ENCODE measurements around the gene CDH22.

Gene CDH22

GRCh38 chr20:46213946-46214823, 94.1 kb downstream of the CDH22 start:
- H3K56ac ChIP-seq (ENCODE audit: low read length), result peak overlapping the region; percentile 32
- H4K8ac ChIP-seq (ENCODE audit: low read depth, low read length), result no peak overlapping the region
- no peak overlapping the region for H3K23ac ChIP-seq (ENCODE audit: low read length)
- H2BK5ac ChIP-seq (ENCODE audit: low read length), result no peak overlapping the region
- DNase-seq, result no peak
- H4K5ac ChIP-seq (ENCODE audit: low read length), result no peak overlapping the region
- H2BK15ac ChIP-seq (replicated peaks; ENCODE audit: low read depth), result no peak overlapping the region
- no peaks in the 10 kb centered on the region for H3K27me3 ChIP-seq (ENCODE audit: insufficient read depth, low read length, poor library complexity)
- H3K4me1 ChIP-seq (ENCODE audit: control insufficient read depth, low read depth, low read length), result peaks cover 9% of the 10 kb centered on the region
- H3K4me2 ChIP-seq (ENCODE audit: low read length), result no peak overlapping the region
- no peak overlapping the region for H3K9ac ChIP-seq (ENCODE audit: low read length)
- peak overlapping the region; percentile 68 for H2AK5ac ChIP-seq (ENCODE audit: low read length)
- no peaks in the 10 kb centered on the region for H3K36me3 ChIP-seq (ENCODE audit: control insufficient read depth, insufficient read depth, low read length)
- no CpG with 5 or more reads among the region's 8 CpGs for WGBS (ENCODE audit: extremely low coverage, insufficient coverage, low lambda C conversion rate)
- no peak overlapping the region for H3K4ac ChIP-seq (ENCODE audit: low read depth, low read length)
- no peaks in the 10 kb centered on the region for H3K79me1 ChIP-seq (ENCODE audit: low read length)
- no peaks in the 10 kb centered on the region for H3K79me2 ChIP-seq (ENCODE audit: control insufficient read depth, insufficient read depth, low read length)
- no peak overlapping the region for H3K27ac ChIP-seq (ENCODE audit: low read depth, low read length)
- H2BK120ac ChIP-seq (ENCODE audit: low read depth, low read length), result no peak overlapping the region
- no peak overlapping the region for H3K4me3 ChIP-seq (ENCODE audit: low read length)
- no peak overlapping the region for H3K18ac ChIP-seq (ENCODE audit: low read length)

GRCh38 chr20:46212876-46213275, 95.4 kb downstream of the CDH22 start:
- H3K79me1 ChIP-seq (ENCODE audit: low read length), result no peaks in the 10 kb centered on the region
- H2BK120ac ChIP-seq (ENCODE audit: low read depth, low read length), result no peak overlapping the region
- no peaks in the 10 kb centered on the region for H3K79me2 ChIP-seq (ENCODE audit: control insufficient read depth, insufficient read depth, low read length)
- WGBS (ENCODE audit: extremely low coverage, insufficient coverage, low lambda C conversion rate), result no CpG with 5 or more reads among the region's 11 CpGs
- H3K4ac ChIP-seq (ENCODE audit: low read depth, low read length), result no peak overlapping the region
- no peak overlapping the region for H3K4me2 ChIP-seq (ENCODE audit: low read length)
- no peak overlapping the region for H2BK5ac ChIP-seq (ENCODE audit: low read length)
- H3K4me3 ChIP-seq (ENCODE audit: low read length), result no peak overlapping the region
- no peak overlapping the region for H3K9ac ChIP-seq (ENCODE audit: low read length)
- H3K23ac ChIP-seq (ENCODE audit: low read length), result no peak overlapping the region
- H4K8ac ChIP-seq (ENCODE audit: low read depth, low read length), result no peak overlapping the region
- peak overlapping the region; percentile 28 for H3K56ac ChIP-seq (ENCODE audit: low read length)
- no peak overlapping the region for H2BK15ac ChIP-seq (replicated peaks; ENCODE audit: low read depth)
- H2AK5ac ChIP-seq (ENCODE audit: low read length), result no peak overlapping the region
- no peak overlapping the region for H4K5ac ChIP-seq (ENCODE audit: low read length)
- DNase-seq, result no peak
- H3K27ac ChIP-seq (ENCODE audit: low read depth, low read length), result no peak overlapping the region
- no peaks in the 10 kb centered on the region for H3K36me3 ChIP-seq (ENCODE audit: control insufficient read depth, insufficient read depth, low read length)
- H3K27me3 ChIP-seq (ENCODE audit: insufficient read depth, low read length, poor library complexity), result no peaks in the 10 kb centered on the region
- H3K18ac ChIP-seq (ENCODE audit: low read length), result no peak overlapping the region
- peaks cover 9% of the 10 kb centered on the region for H3K4me1 ChIP-seq (ENCODE audit: control insufficient read depth, low read depth, low read length)

GRCh38 chr20:46212252-46212651, 96.0 kb downstream of the CDH22 start:
- Histone ChIP-seq H3K4me2 (ENCODE audit: low read length) (no peak overlapping the region), H3K79me2 (ENCODE audit: control insufficient read depth, insufficient read depth, low read length) (no peaks in the 10 kb centered on the region), H3K9ac (ENCODE audit: low read length) (no peak overlapping the region), H3K56ac (ENCODE audit: low read length) (no peak overlapping the region), H3K79me1 (ENCODE audit: low read length) (no peaks in the 10 kb centered on the region), H2AK5ac (ENCODE audit: low read length) (no peak overlapping the region), H3K27ac (ENCODE audit: low read depth, low read length) (no peak overlapping the region), H3K4me1 (ENCODE audit: control insufficient read depth, low read depth, low read length) (peaks cover 9% of the 10 kb centered on the region), H3K23ac (ENCODE audit: low read length) (no peak overlapping the region), H3K36me3 (ENCODE audit: control insufficient read depth, insufficient read depth, low read length) (no peaks in the 10 kb centered on the region), H4K8ac (ENCODE audit: low read depth, low read length) (no peak overlapping the region), H3K27me3 (ENCODE audit: insufficient read depth, low read length, poor library complexity) (no peaks in the 10 kb centered on the region), H3K18ac (ENCODE audit: low read length) (no peak overlapping the region), H2BK5ac (ENCODE audit: low read length) (no peak overlapping the region), H3K4ac (ENCODE audit: low read depth, low read length) (no peak overlapping the region), H4K5ac (ENCODE audit: low read length) (no peak overlapping the region), H2BK15ac (replicated peaks; ENCODE audit: low read depth) (no peak overlapping the region), H3K4me3 (ENCODE audit: low read length) (no peak overlapping the region), H2BK120ac (ENCODE audit: low read depth, low read length) (no peak overlapping the region)
- no peak for DNase-seq
- WGBS (ENCODE audit: extremely low coverage, insufficient coverage, low lambda C conversion rate), result no CpG with 5 or more reads among the region's 3 CpGs

- Histone ChIP-seq H3K4me1 (ENCODE audit: control insufficient read depth, low read depth, low read length) (peaks cover 4% of the 10 kb centered on the region), H2AK5ac (ENCODE audit: low read length) (no peak overlapping the region), H2BK15ac (replicated peaks; ENCODE audit: low read depth) (no peak overlapping the region), H3K18ac (ENCODE audit: low read length) (no peak overlapping the region), H3K79me1 (ENCODE audit: low read length) (no peaks in the 10 kb centered on the region), H3K4me3 (ENCODE audit: low read length) (no peak overlapping the region), H3K4ac (ENCODE audit: low read depth, low read length) (no peak overlapping the region), H3K23ac (ENCODE audit: low read length) (no peak overlapping the region), H3K27me3 (ENCODE audit: insufficient read depth, low read length, poor library complexity) (no peaks in the 10 kb centered on the region), H2BK5ac (ENCODE audit: low read length) (no peak overlapping the region), H4K5ac (ENCODE audit: low read length) (no peak overlapping the region), H3K36me3 (ENCODE audit: control insufficient read depth, insufficient read depth, low read length) (no peaks in the 10 kb centered on the region), H3K56ac (ENCODE audit: low read length) (no peak overlapping the region), H3K27ac (ENCODE audit: low read depth, low read length) (no peak overlapping the region), H3K4me2 (ENCODE audit: low read length) (no peak overlapping the region), H4K8ac (ENCODE audit: low read depth, low read length) (no peak overlapping the region), H3K9ac (ENCODE audit: low read length) (no peak overlapping the region), H2BK120ac (ENCODE audit: low read depth, low read length) (no peak overlapping the region), H3K79me2 (ENCODE audit: control insufficient read depth, insufficient read depth, low read length) (no peaks in the 10 kb centered on the region)
- no CpG with 5 or more reads among the region's 8 CpGs for WGBS (ENCODE audit: extremely low coverage, insufficient coverage, low lambda C conversion rate)
- DNase-seq, result no peak
Observed at GRCh38 chr20:46211331-46211722, 97.0 kb downstream of the CDH22 start.

- Histone ChIP-seq H2BK15ac (replicated peaks; ENCODE audit: low read depth) (no peak overlapping the region), H3K4me2 (ENCODE audit: low read length) (no peak overlapping the region), H3K4me1 (ENCODE audit: control insufficient read depth, low read depth, low read length) (peaks cover 2% of the 10 kb centered on the region), H3K27me3 (ENCODE audit: insufficient read depth, low read length, poor library complexity) (no peaks in the 10 kb centered on the region), H3K23ac (ENCODE audit: low read length) (no peak overlapping the region), H4K5ac (ENCODE audit: low read length) (no peak overlapping the region), H2AK5ac (ENCODE audit: low read length) (no peak overlapping the region), H2BK5ac (ENCODE audit: low read length) (no peak overlapping the region), H3K27ac (ENCODE audit: low read depth, low read length) (no peak overlapping the region), H3K18ac (ENCODE audit: low read length) (no peak overlapping the region), H3K79me2 (ENCODE audit: control insufficient read depth, insufficient read depth, low read length) (no peaks in the 10 kb centered on the region), H3K79me1 (ENCODE audit: low read length) (no peaks in the 10 kb centered on the region), H3K56ac (ENCODE audit: low read length) (peak overlapping the region; percentile 17), H3K9ac (ENCODE audit: low read length) (no peak overlapping the region), H3K4me3 (ENCODE audit: low read length) (no peak overlapping the region), H2BK120ac (ENCODE audit: low read depth, low read length) (no peak overlapping the region), H4K8ac (ENCODE audit: low read depth, low read length) (no peak overlapping the region), H3K4ac (ENCODE audit: low read depth, low read length) (no peak overlapping the region), H3K36me3 (ENCODE audit: control insufficient read depth, insufficient read depth, low read length) (no peaks in the 10 kb centered on the region)
- no CpG with 5 or more reads among the region's 18 CpGs for WGBS (ENCODE audit: extremely low coverage, insufficient coverage, low lambda C conversion rate)
- DNase-seq, result peak; percentile 83
Observed at GRCh38 chr20:46210672-46211330, 97.5 kb downstream of the CDH22 start.
